CD4-positive, alpha-beta T cell treated with Interleukin-1 beta for 1 hour (primary cell): Measurements from ENCODE around the gene HOXB6.

Experiments
- DNase-seq, 2 donors: peaks; one replicate each; pipeline ENCODE4 v3.0.0-alpha.2; 2020 to 2022

The HOXB6 gene

DNA sequence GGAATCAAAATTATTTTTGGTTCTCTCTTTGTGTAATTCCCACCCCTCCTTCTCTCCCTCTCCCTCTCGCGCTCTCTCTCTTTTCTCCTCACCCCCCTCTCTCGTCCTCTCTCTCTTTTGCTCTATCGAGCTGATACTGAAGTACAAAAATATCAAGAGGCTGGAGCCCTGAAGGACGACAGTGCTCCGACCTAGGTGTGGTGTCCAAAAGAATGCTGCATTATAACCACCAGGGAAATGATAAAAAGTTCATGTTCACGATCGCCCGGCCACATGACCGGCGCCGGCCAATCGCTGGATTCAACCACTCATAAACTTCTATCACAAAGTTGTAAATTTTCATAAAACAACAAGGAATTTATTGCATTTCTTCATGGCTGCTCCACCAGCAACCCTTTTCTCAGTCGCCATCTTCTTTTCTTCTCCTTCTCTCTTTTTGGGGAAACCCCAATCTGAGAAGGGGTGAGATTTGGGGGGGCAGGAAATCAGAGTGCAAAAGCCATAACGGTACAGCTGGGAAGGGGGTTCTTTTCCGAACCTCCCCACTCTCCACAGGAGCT lies at the start of gene HOXB6:
Gene HOXB6 (minus strand): TSS at position 217 of the 560 bp plus-strand sequence. CDS start 6,836 bp downstream, outside the sequence.
- DNase-seq = no peak

DNA sequence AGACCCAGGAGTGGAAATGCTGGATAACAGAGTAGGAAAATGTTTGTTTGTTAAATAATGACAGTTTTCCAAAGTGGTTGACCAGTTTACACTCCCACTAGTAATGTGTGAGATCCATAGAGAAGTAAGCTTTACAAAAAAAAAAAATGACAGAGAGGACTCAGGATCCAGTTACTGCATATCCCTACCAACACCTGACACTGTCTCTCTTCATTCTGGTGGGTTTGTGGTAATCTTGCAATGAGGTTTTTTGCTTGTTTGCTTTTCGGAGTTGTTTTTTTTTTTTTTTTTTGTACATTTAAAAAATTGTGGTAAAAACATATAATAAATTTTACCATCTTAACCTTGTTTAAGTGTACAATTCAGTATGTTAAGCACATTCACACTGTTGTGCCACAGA lies 45.0 kb upstream of the HOXB6 start:
- no peak for DNase-seq

DNA sequence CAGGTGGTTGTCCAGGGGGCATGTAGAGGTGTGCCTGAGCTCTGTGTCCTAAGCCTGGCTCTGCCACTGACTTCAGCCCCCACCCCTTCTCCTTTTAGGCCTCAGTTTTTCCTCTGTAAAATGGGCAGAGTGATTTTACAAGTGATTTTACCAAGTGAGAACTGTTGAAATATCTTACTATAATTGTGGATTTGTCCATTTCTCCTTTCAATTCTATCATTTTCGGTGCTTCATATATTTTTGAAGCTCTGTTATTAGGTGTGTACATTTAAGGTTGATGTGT lies 43.1 kb upstream of the HOXB6 start:
- DNase-seq = no peak

- DNase-seq = no peak
These were observed 42.5 kb upstream of the HOXB6 start for GRCh38 chr17:48647103-48647962.

- peak; percentile 30 to 33 for DNase-seq
These were observed 41.7 kb upstream of the HOXB6 start for GRCh38 chr17:48646183-48647102.

DNA sequence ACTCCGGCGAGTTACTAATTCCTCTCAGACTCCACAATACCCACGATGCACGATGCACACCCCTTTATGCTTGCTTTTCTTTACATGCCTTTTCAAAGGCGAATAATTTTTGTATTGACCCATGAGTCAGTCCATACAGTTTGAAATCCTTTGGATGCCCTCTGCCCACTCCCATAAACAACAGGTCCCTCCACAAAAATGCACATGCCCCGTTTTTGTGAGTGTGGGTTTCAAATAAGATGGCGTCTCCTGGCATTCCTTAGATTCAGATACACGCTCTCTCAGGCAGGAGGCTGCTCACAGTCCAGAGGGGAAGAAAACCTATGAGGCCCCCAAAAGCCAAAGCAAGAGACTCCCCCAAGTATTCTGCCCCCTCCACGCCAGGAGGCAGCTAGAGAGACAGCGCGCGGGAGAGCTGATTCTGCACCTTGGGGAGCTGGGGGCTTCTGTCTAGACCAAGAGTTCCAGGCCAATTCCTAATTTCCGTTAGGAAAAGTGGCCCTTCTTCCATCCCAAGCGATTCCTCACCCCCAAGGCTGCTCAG lies 40.9 kb upstream of the HOXB6 start:
- no peak for DNase-seq

- DNase-seq = no peak
These were observed 40.2 kb upstream of the HOXB6 start for GRCh38 chr17:48644910-48645557.

- no peak for DNase-seq
These were observed 39.4 kb upstream of the HOXB6 start for GRCh38 chr17:48644159-48644558.

DNA sequence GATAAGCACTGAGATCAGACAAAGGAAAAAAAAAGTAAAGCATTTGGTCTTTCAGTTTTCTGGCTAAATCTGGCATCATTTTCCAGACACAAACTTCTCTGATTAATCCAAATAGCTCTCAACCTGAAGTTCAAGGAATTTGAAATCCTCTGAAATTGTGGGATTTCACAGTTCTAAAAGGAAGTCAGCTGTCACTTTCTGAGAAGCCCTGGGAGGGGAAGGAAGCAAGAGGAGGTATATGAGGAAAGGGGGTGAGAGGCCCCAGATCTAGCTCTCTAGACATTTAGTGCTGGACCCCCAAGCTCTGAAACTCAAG lies 38.9 kb upstream of the HOXB6 start:
- no peak for DNase-seq

- no peak for DNase-seq
These were observed 38.3 kb upstream of the HOXB6 start for GRCh38 chr17:48642843-48643696.

- no peak for DNase-seq
These were observed 37.5 kb upstream of the HOXB6 start for GRCh38 chr17:48642059-48642842.

DNA sequence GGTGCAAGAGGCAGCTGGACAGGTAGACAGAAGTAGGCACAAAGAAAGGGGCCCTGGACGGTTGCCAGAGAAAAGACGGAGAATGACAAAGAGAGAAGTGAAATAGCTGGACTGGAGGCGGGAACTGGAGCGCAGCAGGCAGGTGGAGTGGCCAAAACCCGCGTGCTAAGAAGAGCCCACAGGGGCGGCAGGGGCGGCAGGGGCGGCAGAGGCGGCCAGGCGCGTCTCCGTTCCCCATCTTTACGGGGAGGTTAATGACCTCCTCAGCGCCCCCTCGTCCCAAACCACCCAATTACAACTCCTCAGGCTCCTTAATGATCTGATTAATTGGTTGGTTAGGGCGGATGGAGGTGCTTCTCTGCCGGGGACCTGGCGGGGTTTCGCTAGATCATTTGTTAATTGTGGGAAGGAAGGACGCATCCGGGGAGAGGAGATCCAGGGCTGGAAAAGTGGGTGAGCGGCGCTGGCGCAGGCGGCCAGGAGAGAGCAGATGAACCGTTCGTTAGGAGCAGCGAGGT lies 36.8 kb upstream of the HOXB6 start:
- DNase-seq = no peak

GRCh38 chr17:48640858-48641180 lies 36.0 kb upstream of the HOXB6 start:
- no peak for DNase-seq

- DNase-seq = no peak
These were observed 35.4 kb upstream of the HOXB6 start for GRCh38 chr17:48639982-48640857.

- no peak for DNase-seq
These were observed 34.4 kb upstream of the HOXB6 start for GRCh38 chr17:48639136-48639535.

GRCh38 chr17:48637323-48638260 lies 32.8 kb upstream of the HOXB6 start:
- no peak for DNase-seq

DNA sequence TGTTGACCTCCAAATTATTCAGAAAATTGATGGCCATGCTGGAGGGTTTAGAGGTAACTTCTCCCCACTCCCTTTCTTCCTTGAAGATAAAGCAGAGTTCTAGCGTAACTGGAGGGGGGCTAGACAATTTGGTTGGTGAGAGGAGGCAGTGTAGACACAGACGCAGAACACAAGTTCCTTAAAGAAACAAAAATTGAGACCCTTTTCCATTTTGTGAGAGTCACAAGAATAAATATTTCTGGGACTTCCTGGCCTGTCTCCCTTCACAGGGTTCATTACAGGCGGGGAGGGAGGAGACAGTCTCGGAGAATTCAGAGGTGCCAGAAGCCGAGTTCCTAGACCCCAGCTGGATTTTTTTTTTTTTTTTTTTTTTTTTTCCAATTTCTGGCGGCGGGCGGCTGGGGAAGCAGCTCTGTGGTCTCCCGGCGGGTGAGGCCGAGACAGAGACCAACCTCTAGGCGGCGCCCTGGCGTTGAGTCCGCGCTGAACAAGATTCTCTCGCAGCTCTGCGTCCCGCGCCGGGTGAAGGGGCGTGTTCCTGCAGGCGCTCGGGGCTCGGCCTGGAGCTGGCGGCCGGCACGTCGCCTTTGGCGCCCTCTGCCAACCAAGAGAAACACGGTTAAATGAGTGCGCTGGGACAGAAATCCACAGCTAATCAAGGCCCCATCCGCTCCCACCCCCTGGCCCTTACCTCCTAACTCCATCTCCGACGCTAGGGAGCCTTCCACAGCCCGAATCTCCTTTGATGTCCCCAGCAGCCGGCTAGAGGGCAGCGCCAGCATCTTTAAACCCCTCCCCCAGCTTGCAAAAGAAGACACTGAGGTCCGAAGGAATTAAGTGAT lies 31.6 kb upstream of the HOXB6 start:
- peak; percentile 58 to 64 for DNase-seq
